GM19324 (cell line): Measurements from ENCODE around the gene MTCH1.
"Not testable (repeated sequence)": the region's sequence is repeated elsewhere in the genome, so short reads cannot be mapped to it uniquely, and the experiment has no call there.

Experiments used
- ATAC-seq: cut with Tn5 transposase; IDR thresholded peaks from one replicate; pipeline ENCODE4 v1.9.1; 2021; ENCODE audit warnings: mild to moderate bottlenecking, moderate library complexity; ENCODE audit not compliant: unreplicated experiment, low FRiP score

The MTCH1 gene

DNA sequence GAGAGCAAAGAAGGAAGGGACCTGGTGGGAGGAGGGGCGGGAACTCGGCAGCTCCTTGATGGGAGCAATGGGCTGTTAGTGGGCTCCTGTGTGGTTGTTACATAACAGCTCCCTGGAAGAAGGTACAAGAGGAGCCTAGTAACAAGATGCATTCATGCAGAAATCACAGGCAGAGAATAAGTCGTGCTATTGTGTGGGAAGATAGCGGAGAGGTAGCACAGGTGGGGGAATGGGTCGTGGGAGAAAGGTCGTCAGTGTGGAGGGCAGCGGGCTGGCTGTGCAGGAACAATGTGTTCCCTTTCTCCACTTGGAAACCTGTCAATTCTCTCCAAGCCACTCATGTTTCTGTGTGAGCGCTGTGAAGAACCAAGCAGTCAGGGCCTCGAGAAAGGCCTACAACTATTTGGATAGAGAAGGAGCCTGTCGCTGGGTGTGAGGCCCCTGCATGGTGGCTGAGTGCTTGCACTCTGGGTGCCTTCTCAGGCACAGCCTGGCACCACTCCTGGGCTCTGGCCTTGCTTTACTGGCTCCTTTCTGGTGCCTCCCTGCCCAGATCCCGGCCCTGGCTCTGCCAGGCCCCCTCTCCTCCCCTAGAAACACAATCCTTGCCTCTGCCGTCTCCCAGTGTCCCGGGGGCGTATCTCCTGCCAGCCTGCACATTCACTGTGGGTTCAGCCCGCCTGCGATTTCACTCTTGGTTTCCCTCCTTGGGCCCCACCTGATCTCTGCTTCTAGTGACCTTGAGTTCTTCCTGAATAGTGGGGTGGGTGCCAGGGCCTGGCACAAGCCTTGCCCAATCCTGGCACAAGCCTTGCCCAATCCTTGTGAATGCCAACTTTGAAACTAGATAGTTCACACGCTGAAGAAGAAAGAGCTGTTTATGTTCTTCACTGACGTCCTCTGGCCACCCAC is 12.1 kb upstream of the MTCH1 start:
- no peak for ATAC-seq

DNA sequence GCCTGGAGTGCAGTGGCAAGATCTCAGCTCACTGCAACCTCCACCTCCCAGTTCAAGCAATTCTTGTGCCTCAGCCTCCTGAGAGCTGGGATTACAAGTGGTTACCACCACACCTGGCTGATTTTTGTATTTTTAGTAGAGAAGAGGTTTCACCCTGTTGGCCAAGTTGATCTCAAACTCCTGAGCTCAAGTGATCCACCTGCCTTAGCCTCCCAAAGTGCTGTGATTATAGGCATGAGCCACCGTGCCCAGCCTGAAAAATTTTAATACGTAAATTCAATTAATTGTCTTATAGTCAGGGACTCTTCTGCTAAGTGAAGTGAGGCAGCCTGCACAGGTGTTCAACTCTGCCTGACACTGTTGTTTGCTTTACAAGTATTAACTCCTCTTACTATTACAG is 4.4 kb upstream of the MTCH1 start:
- not testable (repeated sequence) for ATAC-seq

DNA sequence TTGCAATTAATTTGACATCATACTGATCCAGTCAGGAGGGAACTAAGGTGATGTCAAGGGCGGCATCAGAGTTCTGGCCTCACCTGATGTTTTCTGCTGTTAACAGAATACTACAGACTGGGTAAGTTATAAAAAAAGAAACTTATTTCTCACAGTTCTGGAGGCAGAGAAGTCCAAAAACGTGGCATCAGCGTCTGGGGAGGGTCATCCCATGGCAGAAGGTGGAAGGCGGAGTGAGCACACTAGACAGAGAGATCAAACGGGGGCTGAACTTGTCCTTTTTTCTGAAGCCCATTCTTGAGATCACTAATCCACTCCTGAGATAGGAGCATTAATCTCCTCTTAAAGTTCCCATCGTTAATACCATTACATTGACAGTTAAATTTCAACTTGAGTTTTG is 3.3 kb upstream of the MTCH1 start:
- no peak for ATAC-seq

DNA sequence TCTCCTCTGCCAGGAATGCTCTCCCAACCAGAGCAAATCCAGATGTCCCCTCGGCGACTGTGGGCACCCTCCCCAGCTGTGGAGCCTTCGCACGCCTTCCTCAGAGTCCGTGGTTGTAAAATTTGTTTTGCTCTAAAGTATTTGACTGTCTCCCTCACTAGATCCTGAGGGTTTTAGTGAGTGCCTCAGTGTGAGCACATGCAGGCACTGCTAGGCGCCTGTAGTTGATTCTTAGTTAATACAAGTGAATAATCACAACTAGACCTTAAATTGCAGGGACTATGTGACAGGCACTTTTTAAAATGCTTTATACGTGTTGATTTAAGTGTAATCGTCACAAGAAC is 680 bp upstream of the MTCH1 start:
- no peak for ATAC-seq

DNA sequence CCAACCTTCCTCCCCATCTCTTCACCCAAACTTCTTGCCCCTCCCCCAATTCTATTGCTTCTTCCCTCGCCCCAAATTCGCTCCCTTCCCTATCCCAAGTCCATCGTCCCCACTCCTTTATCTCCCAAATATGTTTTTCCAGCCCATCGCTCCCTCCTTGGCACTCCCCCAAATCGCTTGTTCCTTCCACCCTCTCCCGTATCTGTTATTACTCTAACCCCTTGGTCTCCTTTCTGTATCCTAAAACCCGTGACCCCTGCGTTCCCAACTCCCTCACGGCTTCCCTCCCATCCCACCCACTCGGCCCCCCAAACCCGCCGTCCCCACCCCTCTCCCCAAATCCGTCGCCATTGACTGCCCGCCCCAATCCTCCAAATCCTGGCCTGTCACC is 584 bp downstream of the MTCH1 start:
- no peak for ATAC-seq

DNA sequence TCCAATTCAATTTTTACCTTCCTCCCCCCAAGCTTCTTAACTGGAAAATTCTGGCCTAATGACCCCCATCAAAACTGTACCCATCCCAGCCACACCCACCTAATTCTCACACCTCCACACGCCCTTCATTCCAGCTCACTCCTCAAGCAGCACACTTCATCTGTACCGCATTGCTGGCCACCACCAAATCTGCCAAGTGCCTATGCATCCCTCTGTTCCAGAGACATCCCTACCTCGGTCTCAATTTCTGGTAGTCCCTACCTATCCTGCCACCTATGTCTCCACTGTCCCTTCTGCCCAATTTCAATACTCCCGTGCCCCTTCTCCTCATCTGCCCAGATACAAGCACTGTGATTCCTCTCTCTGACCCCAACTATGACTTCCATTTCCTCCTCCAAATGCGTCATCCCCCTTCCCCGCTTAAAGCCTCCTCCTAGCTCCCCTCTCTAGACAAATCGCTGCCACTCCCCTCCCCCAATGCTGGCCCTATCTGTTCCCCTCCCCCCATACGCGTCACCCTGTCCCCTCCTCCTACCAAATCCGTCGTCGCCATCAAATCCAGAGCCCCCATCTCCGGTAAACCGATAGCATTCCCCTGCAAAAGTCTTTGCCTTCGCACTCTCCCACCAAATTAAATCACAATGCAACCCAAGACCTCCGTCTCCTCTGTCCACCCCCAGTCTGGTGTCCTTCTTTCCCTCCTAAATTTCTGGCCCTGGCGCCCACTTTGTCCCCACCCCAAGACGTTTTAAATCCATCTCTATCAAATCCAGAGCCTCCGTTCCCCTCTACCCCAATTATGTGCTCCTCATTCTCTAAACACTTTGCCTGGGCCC is 1.2 kb downstream of the MTCH1 start:
- ATAC-seq = no peak

DNA sequence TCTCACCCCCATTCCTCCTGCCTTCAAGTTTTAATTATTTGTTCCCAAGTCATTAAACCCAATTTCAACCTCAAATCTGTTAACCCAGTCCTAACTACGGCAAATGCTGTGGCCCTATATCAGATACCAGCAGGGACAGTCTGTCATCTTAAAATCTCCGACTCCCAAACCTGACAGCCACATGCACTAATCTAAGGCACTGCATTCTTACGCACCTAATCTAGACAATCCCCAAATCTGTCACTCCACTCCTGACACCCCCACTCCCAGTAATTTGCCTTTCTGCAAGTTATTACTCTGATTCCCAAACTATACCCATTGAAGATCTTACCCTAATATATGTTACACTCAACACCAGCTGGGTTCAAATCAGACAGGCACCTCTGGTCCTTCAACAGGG is 2.5 kb downstream of the MTCH1 start:
- no peak for ATAC-seq

DNA sequence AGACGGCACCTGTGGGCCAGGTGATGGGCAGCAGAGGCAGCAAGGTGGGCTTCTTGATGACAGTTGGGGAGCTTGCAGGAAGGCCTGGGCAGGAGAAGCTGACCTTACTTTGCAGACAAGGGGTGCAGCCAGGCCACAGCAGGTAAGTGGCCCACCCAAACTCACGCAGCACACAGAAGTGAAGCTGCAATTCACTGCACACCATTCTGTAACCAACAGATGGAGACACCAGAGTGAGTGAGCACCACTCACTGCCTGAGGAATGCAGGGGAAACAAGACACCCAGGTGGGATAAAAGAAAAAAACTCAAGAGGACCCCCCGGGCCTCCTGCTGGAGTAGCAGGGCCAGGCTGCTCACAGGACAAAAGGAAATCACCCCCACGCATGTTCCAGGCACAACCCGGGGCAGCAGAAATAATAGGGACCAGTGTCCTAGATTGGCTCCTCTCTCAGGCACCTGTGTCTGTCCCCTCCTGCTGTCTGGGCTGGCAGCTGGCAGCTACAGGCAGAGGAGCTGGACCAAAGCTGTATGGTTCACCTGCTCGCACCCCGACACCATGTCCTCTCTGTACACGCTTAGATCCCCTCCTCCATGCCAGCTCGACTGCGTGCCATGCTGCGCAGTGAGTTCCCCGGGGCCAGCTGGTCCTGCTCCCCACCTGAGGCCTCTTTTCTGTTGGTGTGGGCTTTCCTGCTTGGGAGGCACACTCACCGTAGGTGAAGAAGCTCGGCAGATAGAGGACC is 4.9 kb downstream of the MTCH1 start:
- no peak for ATAC-seq

DNA sequence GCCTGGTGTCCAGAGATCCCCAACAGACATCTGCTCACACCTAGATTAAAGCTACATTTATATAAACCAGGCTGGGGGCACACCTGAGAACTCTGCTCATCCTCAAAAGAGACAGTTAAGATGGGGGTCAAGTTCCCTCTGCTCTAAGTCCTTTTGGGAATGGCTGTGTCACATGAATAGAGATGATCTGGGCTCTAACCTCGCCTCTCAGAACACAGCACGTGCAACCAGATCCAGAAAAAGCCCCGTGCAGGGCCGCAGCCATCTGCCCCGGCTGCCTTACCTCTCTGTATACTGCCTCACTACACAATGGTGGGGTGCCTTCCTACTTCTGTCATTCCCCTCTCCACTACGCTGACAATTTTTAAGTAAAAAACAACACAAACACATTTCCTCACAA is 5.9 kb downstream of the MTCH1 start:
- no peak for ATAC-seq

DNA sequence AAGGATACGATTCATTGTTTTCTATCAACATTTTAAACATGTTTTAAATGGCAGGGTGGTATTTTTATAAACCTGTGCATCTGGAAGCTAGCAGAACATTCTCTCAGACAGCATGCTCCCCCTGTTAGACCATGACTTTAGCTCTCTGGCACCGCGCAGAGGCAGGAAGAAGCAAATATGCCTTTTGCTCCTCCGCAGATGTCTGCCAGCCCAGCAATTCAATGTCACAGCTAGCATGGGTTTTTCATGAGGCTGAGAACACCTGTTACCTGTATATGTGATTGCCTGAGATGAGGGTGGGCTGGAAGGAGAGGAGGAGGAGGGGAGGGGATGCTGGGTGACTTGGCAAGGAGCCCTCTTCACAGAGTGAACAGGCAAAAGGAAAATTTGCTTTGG is 6.7 kb downstream of the MTCH1 start:
- ATAC-seq = no peak

DNA sequence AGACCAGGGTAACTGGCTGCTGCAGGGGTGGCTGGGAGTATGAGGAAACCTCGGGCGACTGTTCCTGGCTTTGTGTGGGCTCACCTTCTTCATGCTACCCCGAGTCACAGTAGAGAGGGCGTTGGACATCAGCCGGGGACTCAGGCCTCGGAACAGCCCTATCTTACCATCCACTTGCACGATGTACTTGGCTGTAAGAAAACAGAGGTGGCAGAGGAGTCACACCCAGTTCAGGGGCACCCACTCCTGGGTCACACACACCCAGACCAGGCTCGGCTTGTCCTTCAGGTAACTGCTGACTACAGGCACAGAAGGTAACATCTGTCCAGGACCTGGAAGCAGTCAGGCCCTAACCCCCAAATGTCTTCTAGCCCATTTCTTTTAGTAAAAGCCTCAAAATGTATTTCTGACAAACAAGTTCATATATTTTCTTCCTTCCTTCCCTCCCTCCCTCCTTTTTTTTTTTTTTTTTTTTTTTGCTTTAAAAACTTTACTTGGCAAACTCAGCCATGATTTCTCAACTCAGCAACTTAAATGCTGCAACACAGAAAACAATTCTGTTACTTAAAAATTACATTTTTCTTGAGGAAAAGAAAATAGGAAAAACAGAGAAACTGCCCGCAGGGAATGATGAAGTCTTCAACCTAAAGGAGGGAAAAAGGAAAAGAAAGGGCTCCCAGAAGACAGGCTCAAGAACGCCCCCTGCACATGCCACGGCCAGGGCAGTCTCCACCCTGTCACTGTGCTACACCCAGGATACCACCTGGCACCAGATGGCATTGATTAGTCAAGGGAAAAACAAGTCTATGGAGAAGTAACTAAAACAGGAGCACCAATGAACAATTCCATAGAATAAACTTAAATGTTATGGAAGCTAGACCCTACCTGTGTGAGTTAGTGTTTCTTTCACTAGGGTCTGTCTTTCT is 7.3 kb downstream of the MTCH1 start:
- no peak for ATAC-seq

DNA sequence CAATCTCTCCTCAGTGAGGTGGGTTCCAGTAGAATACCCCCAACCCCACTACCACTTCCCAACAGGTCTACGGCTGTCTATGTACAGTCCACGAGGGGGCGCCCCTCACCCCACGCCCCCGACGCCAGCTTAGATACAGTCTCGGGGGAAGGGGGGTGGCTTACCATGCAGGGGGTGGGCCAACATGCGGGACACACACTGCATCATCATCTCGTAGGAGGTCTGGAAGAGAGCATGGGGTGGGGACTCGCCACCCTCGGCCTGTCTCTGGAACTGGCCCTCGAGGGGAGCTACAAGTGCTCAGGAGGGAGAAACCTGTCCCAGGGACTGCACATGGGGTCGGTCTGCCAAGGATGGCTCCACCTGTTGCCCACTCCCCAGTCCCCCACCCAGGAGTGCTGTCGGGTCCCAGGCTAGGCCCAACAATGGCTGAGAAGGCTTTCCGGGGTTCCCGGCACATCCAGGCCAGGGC is 8.5 kb downstream of the MTCH1 start:
- no peak for ATAC-seq

DNA sequence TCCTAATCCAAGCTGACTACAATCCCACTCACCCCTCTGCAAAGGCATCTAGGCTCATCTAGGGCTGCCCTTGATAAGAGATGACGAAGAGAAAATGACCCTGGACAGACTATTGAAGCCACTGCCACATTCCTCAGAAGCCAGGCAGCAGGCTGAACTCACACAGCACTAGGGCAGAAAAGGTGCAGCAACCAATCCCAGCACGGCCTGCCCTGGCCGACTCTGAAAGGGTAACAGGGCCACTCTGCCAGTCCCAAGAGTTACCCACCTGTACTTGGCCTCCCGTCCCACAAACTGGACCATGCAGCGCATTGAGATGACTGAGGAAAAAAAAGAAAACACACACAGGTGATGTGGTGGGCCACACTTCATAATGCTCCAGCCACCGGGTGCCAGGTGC is 9.1 kb downstream of the MTCH1 start:
- ATAC-seq = no peak

DNA sequence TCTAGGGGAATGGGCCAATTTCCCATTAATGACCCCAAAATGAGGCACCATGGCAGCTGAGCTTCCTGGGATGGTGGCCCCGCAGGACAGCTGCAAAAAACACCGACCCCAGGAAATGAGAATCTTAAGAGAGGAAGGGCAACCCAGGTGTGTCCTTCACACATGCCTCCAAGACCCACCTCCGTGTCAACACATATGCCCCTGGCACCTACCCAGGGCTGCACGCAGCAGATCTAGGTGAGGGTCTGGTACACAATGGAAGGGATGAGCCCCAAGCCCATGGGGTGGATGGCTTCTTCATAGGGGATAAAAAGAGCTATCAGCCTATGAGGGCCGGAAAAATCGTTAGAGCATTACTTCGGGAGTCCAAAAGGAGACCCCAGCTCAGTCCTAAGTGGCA is 9.5 kb downstream of the MTCH1 start:
- ATAC-seq = no peak

DNA sequence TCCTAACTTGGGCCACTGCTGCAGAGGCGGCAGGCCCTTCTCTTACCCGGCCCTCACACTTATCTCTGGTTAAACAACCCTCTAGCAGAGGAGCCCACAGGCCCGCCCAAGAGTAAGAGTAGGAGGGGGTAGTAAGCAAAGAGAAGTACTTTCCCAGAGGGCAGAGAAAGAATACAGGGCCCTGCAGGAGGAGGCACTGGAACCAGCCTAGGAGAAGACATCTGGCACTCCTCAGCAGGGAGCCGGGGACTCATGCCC is 10.1 kb downstream of the MTCH1 start:
- no peak for ATAC-seq

DNA sequence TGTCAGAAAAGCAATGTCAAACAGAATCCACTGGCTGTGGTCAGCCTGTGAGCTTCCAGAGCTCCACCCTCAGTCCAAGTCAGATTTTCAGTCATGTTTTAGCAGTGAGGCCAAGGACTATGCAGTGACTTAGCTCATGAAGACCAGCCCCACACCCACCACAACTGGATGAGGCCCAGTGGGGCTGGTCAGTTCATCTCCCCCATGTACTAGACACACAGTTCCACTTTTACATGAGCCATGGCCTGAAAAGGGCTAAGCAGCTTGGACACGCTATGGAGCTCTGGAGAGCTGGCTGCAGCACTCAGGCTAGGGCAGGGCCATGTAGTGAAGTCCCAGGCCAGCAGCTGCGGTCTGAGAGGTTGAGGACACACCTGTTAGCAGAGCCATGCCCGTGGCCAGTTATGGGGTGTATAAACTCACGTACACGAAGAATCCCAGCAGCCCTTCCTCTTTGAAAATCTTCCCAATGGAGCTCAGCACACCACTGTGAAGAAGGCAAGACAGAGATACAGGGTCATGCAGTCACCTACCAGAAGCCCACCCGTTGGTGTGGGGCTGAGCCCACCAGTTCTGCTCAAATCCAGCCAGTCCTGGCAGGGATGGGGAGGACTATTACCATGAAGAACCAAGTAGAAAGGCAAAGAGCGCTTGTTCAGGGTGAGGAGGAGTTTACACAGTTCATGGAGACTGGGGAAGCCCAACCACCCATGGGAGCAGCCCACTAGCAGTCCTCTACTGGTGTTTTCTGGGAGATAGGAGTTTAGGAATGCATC is 10.6 kb downstream of the MTCH1 start:
- ATAC-seq = no peak

DNA sequence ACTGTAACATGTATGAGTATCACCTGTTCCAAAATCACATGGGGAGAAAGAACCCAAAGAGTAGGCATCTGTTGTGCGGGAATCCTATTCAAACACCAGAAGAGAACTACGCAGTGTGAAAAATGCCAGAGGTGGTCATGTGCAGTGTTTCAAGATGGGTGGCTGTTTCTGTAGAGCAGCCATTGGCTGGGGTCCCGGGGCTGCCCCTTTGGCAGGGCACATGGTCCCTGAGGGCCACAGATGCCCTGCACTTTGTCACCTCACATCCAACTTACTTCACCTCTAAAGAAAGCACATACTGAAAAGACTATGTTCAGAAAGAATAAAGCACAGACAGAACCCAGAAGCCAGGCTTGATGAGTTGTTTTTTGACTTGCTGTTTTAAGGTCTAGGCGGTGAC is 12.3 kb downstream of the MTCH1 start:
- no peak for ATAC-seq

DNA sequence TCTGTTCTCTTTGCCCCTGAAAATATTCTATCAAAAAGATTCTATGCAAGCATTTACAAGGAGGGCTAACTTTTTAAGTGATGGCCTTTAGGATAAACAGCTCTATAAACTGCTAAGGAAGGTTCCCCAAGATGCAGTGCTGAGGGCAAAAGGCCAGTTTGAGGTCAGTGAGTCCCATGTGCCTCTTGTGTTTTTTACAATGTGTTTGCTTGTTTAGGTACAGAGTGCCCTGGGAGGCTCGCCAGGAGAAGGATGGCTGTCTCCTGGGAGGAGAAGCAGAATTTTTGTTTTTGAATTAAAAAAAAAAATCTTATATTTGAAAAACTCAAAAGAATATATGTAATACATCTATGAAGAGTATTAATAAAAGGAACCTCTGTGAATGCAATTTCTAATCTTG is 12.8 kb downstream of the MTCH1 start:
- ATAC-seq = no peak

DNA sequence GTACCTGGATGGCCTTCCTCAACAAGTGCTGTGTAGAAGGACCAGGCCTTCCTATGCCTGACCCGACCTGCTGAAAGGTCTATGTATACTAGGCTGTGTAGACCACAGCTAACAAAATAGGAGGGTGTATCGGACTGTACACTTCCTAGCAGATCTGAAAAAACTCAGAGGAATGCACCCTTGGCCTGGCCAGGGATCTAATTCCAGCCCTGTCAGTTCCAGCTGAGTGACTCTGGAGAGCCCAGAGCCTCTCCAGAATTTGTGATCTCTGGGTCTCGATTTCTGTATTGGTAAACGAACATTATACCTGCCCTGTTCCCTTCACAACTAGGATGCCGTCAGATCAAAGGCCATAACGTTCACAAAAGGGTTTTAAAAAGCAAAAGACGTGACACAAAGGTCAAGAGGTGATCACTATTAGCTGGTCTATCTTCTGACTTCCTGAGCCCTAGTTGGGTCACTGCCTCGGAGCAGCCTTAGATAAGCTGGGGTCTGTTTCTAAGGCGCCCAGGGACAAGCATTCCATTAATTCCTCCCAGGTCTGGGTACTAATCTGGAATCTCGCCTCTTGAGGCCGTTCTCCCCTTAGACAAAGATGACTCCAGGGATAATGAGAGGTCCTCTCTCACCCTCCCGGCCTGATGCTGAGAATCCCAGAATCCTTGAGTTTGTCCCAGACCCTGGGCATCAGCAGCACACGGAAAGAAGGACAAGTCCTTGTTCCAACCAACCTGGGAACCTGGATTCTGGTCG is 13.9 kb downstream of the MTCH1 start:
- ATAC-seq = no peak
